GM19372 (cell line): ENCODE results near the gene HHATL.

ENCODE experiments used
- ATAC-seq: cut with Tn5 transposase; IDR thresholded peaks from one replicate; pipeline ENCODE4 v1.9.1; 2021; ENCODE audit warnings: mild to moderate bottlenecking, low read depth, moderate library complexity; ENCODE audit not compliant: unreplicated experiment

Gene HHATL

GRCh38 chr3:42700366-42701288 is 2.0 kb downstream of the HHATL start:
- ATAC-seq, result no peak

DNA sequence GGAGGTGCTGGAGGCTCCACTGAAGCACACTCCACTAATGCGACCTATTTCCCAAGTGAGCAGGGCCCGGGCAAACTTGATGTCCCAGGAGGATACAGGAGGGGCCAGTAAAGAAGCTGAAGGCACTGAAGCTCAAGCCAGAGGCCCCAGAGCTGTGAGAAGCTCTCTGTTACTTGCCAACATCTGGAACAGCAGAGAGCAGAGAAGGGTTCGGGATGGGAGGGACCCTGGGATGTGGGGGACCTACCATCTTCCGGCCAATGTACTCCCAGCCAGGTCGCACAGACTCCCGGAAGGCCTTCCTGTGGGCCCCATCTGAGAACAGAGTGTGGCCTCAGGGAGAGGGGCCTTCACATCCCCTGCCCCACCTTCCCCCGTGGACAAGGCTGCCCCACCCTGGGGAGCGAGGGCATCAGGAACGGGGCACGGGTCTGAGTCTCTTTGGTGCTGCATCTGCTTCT is 3.1 kb downstream of the HHATL start:
- no peak for ATAC-seq

DNA sequence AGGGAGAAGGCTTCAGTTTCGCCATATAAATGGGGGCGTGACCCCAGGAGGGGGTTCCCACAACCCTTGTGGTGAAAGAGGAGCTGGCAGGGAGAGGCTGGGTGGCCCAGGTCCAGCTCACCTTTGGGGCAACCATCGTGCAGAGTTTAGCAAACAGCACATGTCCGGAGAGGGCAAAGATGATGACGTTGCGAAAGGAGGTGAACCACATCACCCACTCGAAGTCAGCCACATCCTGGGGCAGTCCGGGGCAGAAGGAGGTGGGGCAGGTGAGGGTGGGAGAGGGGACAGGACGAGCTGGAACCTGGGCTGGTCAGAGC is 3.7 kb downstream of the HHATL start:
- no peak for ATAC-seq

DNA sequence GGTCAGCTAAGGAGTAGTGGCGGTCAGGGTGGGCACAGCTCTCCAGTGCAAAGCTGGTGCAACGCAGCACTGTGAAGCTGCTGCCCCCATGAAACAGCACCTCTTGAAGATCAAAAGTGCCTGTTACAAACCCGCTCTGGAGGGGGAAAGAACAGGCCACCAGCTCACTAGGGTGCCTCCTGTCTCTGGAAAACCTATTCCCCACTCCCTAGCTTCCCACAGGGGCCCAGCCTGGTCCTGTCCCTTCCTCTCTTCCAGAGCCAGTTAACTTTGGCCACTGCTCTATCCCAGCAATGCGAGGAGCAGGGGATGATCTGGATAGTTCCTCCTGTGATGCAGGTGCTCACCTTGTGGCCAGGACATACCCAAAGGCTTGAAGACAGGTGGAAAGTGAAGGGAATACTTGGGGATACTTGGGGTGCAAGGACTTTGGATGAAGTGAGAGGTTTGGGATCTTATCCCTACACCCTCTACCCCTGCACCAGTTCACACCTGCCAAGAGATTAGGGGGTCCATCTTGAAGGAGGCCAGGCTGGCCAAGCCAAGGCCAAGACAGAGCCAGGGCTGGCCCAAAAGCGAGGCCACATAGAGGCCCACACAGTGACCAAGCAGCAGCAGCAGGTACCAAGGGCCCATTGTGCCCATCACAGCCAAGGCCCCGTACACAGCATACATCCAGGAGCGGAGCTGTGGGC is 4.2 kb downstream of the HHATL start:
- no peak for ATAC-seq

GRCh38 chr3:42697289-42698051 is 5.1 kb downstream of the HHATL start:
- ATAC-seq, result no peak

DNA sequence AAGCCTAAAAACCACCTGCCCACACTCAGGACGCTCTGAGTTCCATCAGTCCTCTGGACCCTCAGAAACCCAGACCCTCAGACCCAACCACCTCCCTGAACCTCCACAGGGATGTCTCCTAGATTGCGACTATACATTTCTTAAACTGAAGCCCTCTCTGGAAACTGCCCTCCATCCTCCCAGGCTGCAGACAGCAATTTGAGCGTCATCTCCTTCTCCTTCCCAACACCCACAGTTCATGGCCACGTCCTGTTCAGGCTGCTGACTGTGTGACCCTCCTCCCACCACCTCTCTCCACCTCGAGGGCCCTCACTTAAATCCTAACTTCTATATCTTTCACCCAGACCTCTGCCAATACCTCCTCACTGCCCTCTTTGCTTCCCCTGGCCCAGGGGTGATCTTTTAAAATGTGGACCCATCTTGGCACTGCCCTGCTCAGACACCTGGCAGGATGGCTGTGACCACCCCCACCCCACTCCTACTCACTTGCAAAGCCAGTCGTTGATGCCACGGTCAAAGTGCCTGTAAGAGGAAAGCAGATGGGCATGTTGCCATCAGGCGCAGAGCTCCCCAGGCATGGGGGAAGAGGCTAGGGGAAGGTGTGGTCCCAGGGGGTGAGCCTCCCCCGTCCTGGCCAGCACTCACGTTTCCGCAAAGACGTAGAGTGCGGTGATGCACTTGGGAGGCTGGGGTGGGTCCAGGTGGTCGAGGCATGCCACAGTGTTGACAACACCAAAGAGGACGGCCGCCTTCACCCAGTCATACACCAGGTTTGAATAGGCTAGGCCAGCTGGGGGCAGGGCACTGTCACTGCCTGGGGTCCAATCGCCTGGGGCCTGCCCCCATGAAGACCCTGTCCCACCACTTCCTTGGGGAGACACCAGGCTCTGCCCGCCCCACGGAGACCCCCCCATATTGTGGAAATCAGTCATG is 6.0 kb downstream of the HHATL start:
- no peak for ATAC-seq

GRCh38 chr3:42694366-42694765 is 8.2 kb downstream of the HHATL start:
- ATAC-seq, result no peak

DNA sequence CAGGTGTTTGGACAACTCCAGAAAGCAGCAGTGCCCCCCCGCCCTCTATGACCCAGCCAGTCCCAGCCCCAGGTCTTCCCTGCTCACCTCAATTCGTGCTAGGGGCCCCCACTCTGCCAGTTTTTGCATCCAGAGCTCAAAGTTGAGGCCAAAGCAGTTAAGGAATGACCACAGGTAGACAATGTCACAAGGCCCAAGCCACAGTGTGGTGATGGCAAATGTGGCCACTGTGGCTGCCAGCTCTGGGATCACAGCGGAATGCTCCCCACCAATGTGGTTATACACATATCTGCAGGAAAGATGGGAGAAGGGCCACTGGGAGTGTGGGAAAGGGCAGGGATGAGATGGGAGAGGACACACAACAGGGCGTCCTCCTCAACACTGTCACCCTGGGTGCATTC is 9.1 kb downstream of the HHATL start:
- no peak for ATAC-seq

DNA sequence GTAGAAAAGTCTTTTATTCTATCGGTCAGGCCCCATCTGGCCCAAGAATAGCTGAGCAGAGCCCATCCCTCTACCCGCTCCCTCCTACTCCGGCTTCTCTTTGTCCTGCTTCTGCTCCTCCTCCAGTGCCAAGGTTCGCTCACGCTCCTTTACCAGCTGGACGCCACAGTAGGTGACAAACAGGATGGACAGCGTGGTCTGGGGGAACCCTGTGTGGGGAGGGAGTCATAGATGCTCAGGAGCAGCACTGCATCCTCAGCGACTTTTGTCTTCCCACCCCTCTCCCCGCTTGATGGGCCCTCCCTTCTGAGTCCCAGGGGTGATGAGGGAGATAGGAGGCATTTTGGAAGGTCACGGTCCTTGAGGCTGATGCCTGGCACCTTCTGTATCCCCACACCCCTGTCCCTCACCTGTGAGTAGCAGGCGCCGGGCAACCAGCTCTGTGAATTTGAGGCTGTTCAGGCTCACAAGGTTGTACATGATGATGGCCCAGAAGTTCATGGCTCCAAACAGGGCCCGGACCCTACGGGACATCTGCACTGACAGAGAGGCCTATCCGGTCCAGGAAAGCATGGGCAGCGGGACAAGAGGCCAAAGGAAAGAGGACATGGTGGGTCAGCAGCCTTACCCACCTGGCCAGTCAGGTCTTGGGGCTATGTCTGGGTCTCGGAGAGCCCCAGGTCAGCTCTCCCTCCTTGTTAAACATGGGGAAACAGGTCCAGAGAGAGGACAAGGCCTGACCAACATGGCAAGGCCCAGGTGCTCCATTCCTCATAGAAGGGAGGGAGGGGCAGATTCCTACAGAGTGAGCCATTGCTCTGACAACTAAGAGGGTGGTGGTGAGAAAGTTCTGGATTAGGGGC is 9.7 kb downstream of the HHATL start:
- ATAC-seq, result no peak

DNA sequence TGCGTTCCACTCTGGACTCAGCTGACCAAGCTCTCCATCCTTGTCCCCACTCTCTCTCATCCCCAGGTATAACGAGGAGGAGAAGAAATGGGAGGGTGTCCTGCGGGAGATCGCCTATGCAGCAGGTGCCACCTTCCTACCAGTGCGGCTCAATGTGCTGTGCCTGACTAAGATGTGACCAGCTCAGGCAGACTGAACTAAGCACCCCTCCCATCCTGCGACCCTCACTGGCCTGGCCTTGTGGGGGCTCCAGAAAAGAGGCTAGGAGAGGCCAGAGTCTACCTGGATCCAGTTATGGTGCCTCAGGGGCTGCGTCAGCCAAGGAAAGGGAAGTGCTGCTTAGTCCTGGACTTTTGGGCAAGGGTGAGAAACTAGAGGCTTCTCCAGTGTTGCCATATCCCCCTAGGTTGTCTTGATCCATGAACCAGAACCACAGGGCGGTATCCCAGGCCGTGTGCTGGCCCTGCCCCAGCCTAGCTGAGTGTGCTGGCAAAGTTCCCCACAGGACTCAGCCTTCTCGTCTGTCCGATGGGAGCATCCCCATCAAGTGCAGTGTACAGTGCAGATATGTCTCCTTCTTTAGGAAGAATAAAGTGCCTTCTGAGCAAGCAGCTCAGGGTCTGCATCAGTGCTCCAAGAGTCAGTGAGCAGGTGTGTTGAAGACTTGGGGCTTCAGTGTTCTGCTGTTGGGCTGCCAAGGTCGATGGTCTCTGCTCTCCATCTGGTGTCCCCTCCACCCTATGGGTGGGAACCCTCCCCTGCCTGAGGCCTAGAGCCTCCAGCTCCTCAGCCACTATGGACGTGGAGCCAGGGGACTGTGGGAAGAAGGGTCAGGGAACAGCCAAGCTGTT is 10.6 kb downstream of the HHATL start:
- ATAC-seq, result no peak

- ATAC-seq, result no peak
These were observed 11.6 kb downstream of the HHATL start for GRCh38 chr3:42690766-42691680.

DNA sequence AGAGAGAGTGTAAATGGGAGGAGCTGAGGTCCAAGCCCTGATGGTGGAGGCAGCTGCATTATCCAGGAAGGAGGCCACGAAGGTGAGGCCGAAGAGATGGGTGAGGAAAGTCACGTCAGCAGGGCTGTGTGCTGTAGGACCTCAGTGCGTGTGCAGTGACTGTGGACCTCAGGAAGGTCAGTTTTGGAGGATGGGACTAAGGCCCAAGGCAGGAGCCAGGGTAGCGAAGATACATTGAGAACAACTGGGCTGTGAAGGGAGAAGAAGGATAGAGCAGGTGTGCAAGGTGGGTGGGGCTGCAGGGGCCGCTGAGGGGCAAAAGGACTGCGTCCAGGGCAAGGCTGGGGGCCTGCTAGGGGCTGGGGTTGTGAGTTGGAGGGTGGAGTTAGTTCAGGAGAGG is 12.4 kb downstream of the HHATL start:
- no peak for ATAC-seq

- no peak for ATAC-seq
These were observed 13.1 kb downstream of the HHATL start for GRCh38 chr3:42689421-42690014.

DNA sequence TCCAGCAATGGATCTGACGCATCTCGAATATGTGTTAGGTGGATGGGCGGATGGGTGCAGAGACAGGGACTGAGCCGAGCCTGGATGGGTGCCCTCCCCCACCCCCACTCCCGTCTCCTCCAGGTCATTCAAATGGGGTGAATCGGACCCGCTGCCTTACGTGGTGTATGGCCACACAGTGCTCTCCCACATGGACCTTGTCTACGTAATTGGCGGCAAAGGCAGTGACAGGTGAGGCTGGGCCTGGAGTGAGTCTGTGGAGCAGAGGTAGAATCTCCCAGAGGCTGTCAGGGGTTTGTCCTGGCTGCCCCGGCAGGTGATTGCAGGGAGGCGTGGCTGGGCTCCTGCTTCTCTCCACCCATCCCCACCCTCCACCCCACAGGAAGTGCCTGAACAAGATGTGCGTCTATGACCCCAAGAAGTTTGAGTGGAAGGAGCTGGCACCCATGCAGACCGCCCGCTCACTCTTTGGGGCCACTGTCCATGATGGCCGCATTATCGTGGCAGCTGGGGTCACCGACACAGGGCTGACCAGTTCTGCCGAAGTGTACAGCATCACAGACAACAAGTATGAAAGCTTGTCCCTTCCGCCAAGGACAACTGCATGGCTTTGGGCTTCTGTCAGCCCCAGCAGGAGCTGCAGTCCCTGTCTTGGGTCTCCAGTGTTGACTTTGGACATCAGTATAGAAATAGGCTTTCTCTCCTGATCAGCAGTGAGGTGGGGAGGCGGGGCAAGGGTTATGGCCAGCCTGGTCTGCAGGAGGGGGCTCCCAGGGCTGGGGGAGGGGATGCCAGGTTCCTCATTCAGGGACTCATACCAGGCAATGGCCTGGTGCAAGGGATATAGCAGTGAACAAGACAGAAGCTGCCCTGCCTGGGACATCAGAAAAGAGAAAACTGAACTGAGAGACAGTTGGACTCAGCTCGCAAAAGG is 13.8 kb downstream of the HHATL start:
- no peak for ATAC-seq

DNA sequence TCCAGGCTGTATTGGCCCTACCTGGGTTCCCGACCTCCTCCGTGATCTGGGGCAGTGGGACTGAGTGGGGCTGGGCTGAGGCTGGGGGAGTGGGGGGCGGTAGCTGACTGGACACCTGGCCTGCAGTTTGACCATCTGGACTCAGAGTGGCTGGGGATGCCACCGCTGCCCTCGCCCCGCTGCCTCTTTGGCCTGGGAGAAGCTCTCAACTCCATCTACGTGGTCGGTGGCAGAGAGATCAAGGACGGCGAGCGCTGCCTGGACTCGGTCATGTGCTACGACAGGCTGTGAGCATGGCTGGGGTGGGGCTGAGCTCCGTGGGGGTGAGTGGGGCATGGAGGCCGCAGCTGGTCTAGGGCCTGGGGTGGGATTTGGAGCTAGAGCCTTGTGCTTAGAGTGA is 14.6 kb downstream of the HHATL start:
- no peak for ATAC-seq
